GM19463 (cell line): ENCODE measurements around the gene RPS6KL1.

Experiments used
- ATAC-seq: cut with Tn5 transposase; IDR thresholded peaks from one replicate; pipeline ENCODE4 v1.9.1; 2021; ENCODE audit warnings: mild to moderate bottlenecking, moderate library complexity; ENCODE audit not compliant: unreplicated experiment

The RPS6KL1 gene

DNA sequence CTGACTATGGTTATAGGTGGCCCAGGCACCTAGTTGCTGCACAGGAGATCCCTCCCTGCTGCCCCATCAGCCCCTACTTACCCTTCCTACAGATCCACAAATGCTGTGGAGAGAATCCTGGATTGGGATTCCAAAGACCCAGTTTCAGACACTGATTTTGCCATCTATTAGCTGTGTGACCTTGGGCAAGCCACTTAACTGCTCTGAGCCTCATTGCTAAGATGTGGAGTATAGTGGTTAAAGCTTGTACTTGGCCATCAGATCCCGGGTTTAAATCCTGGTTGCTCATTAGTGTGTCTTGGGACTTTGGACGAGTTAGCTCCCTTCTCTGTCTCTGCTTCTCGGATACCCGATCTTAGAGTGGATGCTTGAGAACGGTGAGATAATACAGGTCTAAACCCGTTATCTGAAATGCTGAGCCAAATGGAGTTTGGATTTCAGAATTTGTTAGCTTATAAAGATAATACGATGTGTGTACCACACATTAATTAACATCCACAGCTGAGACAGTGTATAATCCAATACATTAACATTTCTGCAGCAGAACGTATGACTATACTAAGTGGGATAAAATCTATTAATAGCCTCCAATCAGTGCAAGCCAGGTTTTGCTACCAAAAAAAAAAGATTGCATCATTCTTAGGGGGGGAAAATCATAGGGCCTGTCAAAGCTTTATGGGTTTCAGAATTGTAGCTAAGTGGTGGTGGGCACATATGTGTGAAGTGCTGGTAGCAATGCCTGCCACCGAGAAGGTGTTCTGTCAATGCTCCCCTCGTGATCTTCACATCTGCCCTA is 63.1 kb downstream of the RPS6KL1 start:
- no peak for ATAC-seq

DNA sequence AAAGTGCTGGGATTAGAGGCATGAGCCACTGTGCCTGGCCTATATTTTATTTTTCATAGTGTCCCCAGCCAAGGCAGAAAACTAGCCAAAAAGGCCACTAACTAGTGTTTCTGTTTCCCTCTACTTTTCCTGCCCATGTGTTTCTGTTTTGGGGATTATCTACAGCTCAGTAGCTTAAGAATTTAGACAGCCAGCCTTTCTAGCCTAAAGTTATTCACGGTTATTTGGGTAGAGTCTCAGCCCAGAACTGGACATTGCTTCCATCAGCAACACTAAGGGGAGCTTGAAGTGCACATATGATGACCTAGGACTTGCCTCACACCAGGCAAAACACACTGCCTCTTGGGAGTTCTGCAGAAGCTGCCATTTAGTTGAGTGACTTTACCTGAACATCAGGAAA is 65.0 kb downstream of the RPS6KL1 start:
- no peak for ATAC-seq

DNA sequence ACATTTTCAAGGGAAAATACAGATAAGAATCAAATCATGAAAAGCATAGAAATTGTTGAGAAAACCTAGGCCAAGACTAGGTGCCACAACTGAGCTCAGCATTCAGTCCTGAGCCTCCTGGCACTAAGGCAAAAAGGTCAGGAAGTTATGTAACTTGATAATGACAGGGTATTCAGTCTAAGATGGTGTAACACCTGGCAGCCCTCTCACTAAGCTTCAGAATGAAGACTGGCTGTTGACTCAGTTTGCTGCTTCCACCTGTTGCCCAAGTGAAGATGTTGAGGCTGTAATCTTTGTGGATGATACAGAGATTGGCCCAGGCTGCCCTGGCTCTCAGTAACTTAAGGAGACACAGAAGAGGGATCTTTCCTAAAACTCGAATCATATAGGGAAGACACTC is 66.7 kb downstream of the RPS6KL1 start:
- ATAC-seq = no peak

DNA sequence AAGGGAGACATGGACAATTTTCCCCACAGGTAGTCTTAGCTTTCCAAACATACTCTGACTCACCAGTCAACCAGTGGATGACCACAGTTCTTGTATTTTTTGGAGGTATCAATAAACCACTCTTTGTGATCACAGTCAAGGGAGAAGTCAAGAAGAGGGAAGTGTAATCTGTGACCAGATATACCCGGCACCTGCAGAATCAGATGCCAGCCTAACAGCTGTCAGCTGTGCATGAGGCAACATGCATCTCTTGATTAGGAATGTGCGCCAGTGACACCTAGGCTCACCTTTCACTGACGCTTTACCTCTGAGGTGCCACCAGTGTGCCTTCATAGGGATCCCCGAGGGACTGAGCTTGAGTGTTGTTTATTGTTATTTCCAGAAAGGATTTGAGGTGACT is 67.1 kb downstream of the RPS6KL1 start:
- ATAC-seq = no peak

DNA sequence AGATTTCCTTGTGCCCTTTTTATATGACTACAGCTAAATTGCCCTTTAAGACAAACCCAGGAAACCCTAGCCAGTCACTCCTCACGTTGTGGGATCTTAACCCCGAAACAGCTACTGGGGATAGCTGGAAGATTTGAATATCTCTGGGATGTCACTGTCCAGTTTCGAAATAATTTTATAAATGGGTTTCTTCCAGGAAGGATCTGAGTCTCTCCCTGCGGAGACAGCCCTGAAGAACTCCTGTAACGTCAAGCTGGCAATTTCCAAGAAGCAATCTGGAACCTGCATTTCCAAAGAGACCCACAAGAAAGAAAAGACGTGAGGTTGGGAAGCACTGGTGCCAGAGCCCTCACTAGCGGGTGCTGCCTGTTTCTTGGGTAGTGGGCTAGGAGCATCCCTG is 68.0 kb downstream of the RPS6KL1 start:
- no peak for ATAC-seq
